Gastrocnemius medialis (tissue), 4 donors: ENCODE results near the gene EP400. TPM values are rescaled to one million over a fixed set of nuclear protein-coding genes. Genes with fewer than 3 reads are reported as not detected.

Experiments
- ATAC-seq, 2 donors: fragments of 150-250 bp; one replicate each; pipeline ENCODE4 v1.9.1; 2016
- DNase-seq, 2 donors: peaks; one replicate each; pipeline ENCODE4 v3.0.0-alpha.2; 2019
- H3K27ac ChIP-seq, 4 donors: fragments of 200-600 bp; sonication (generic); 1 replicate in 1 of 4; 2 replicates in 3 of 4; pipeline ENCODE4 v1.5.1; 2016 to 2018; ENCODE audit warnings: mild to moderate bottlenecking in 2 of 4, moderate library complexity in 1 of 4
- H3K27me3 ChIP-seq, 3 donors: fragments of 200-600 bp; sonication (generic) in 2 of 3; 1 replicate in 1 of 3; 2 replicates in 2 of 3; pipeline versions ENCODE4 v1.5.1 to v1.6.0; 2016 to 2019; ENCODE audit warnings: mild to moderate bottlenecking in 1 of 3, moderate library complexity in 1 of 3
- H3K36me3 ChIP-seq, 2 donors: fragments of 200-600 bp; sonication (generic) in 1 of 2; one replicate each; pipeline ENCODE4 v1.5.1; 2017 to 2018
- H3K4me1 ChIP-seq, 2 donors: fragments of 200-600 bp; sonication (generic) in 1 of 2; one replicate each; pipeline ENCODE4 v1.5.1; 2016 to 2017; ENCODE audit warnings: mild to moderate bottlenecking in 2 of 2
- H3K4me3 ChIP-seq, 4 donors: fragments of 200-600 bp; sonication (generic) in 3 of 4; 1 replicate in 1 of 4; 2 replicates in 3 of 4; pipeline ENCODE4 v1.5.1; 2016 to 2019; ENCODE audit warnings: mild to moderate bottlenecking in 2 of 4
- H3K9me3 ChIP-seq, 3 donors: fragments of 200-600 bp; sonication (generic) in 2 of 3; 1 replicate in 1 of 3; 2 replicates in 2 of 3; pipeline ENCODE4 v1.5.1; 2016 to 2019
- CTCF ChIP-seq, 5 experiments: fragments of 450-650 bp in 3 of 5; fragments of 200-600 bp in 2 of 5; sonication (generic) in 2 of 5; IDR thresholded peaks in 4 of 5; conservative IDR thresholded peaks in 1 of 5; 1 replicate in 4 of 5; 2 replicates in 1 of 5; pipeline ENCODE4 v1.5.1; 2016 to 2019; ENCODE audit warnings: antibody characterized with exemption in 5 of 5, mild to moderate bottlenecking in 3 of 5, moderate library complexity in 3 of 5
- POLR2A ChIP-seq, 2 donors: fragments of 450-650 bp; IDR thresholded peaks; one replicate each; pipeline ENCODE4 v1.6.1; 2017; ENCODE audit warnings: antibody characterized with exemption in 2 of 2, mild to moderate bottlenecking in 2 of 2, moderate library complexity in 2 of 2
- in situ Hi-C, 4 donors: fragments of 200-750 bp; cut with MboI; loops; one replicate each; pipeline versions ENCODE4 v1.15.0 to v1.8.0; 2017; ENCODE audit warnings: low sequenced_read_pairs in 4 of 4
- intact Hi-C: fragments of 100-400 bp; cut with DNase I; formaldehyde crosslinking; loops from one replicate; pipeline ENCODE4 v1.15.1; 2023; ENCODE audit warnings: low total_unique reads
- total RNA-seq, 4 donors: library from RNA; depleted of rRNA; stranded (reverse); fragments of >200 nt; gene quantifications; one replicate each; pipeline versions ENCODE4 v1.1.0 to v1.2.3, GENCODE V29; 2016

The EP400 gene
- total RNA-seq, 4 donors from 2014 or later, result 11.9 to 17.4 (median 15.0) TPM

DNA sequence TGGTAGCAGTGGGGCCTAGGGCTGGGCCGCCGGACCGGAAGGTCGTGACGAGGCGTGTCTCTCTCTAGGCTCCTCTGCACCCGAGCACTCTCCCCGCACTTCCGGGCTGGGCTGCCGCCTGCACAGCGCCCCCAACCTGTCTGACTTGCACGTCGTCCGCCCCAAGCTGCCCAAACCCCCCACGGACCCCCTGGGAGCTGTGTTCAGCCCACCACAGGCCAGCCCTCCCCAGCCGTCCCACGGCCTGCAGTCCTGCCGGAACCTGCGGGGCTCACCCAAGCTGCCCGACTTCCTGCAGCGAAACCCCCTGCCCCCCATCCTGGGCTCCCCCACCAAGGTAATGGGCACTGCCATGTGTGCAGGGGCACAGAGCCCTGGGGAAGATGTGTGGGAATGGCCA, 33.9 kb upstream of the EP400 start:
- ATAC-seq (no peak), DNase-seq (no peak)
- Histone ChIP-seq H3K27ac (no peak overlapping the region), H3K36me3 (peaks cover 2 to 83% of the 10 kb centered on the region in 2 donors), H3K27me3 (no peaks in the 10 kb centered on the region), H3K4me3 (no peak overlapping the region), H3K4me1 (peaks cover 0 to 6% of the 10 kb centered on the region in 2 donors), H3K9me3 (no peaks in the 10 kb centered on the region)
- intact Hi-C loops (no loop called here), in situ Hi-C loops (no loop called here)
- no peak for TF ChIP-seq CTCF (IDR thresholded peaks at IDR 0.05 in 4 of 5, conservative IDR thresholded peaks at IDR 0.05 in 1 of 5)
- TF ChIP-seq POLR2A (IDR thresholded peaks at IDR 0.05), result no peak

GRCh38 chr12:131916306-131917138, 33.2 kb upstream of the EP400 start:
- in situ Hi-C loops (no loop called here), intact Hi-C loops (no loop called here)
- TF ChIP-seq POLR2A (IDR thresholded peaks at IDR 0.05) (no peak), CTCF (IDR thresholded peaks at IDR 0.05 in 4 of 5, conservative IDR thresholded peaks at IDR 0.05 in 1 of 5) (no peak)
- no peak overlapping the region for H3K27ac ChIP-seq
- DNase-seq (no peak), ATAC-seq (no peak)
- peaks cover 0 to 6% of the 10 kb centered on the region in 2 donors for H3K4me1 ChIP-seq
- H3K4me3 ChIP-seq, result no peak overlapping the region
- H3K27me3 ChIP-seq, result no peaks in the 10 kb centered on the region
- peaks cover 2 to 83% of the 10 kb centered on the region in 2 donors for H3K36me3 ChIP-seq
- H3K9me3 ChIP-seq, result no peaks in the 10 kb centered on the region

GRCh38 chr12:131917139-131917710, 32.5 kb upstream of the EP400 start:
- ATAC-seq (no peak), DNase-seq (no peak)
- peaks cover 2 to 83% of the 10 kb centered on the region in 2 donors for H3K36me3 ChIP-seq
- H3K9me3 ChIP-seq, result no peaks in the 10 kb centered on the region
- H3K27me3 ChIP-seq, result no peaks in the 10 kb centered on the region
- no peak for TF ChIP-seq CTCF (IDR thresholded peaks at IDR 0.05 in 4 of 5, conservative IDR thresholded peaks at IDR 0.05 in 1 of 5)
- no peak for TF ChIP-seq POLR2A (IDR thresholded peaks at IDR 0.05)
- in situ Hi-C loops (no loop called here), intact Hi-C loops (no loop called here)
- H3K27ac ChIP-seq, result no peak overlapping the region
- no peak overlapping the region for H3K4me3 ChIP-seq
- peaks cover 0 to 6% of the 10 kb centered on the region in 2 donors for H3K4me1 ChIP-seq

- Histone ChIP-seq H3K36me3 (peaks cover 2 to 82% of the 10 kb centered on the region in 2 donors), H3K27me3 (no peaks in the 10 kb centered on the region), H3K9me3 (no peaks in the 10 kb centered on the region), H3K27ac (no peak overlapping the region), H3K4me1 (peaks cover 0 to under 1% of the 10 kb centered on the region in 2 donors), H3K4me3 (no peak overlapping the region)
- ATAC-seq (no peak), DNase-seq (no peak)
- in situ Hi-C loops, result no loop called here
- TF ChIP-seq POLR2A (IDR thresholded peaks at IDR 0.05), result no peak
- TF ChIP-seq CTCF (IDR thresholded peaks at IDR 0.05 in 4 of 5, conservative IDR thresholded peaks at IDR 0.05 in 1 of 5), result no peak
- intact Hi-C loops, result no loop called here
Measured at GRCh38 chr12:131917711-131918306, 31.9 kb upstream of the EP400 start.
